ENCODE results near the gene ACD. TPM values are rescaled to one million over a fixed set of nuclear protein-coding genes. Genes with fewer than 3 reads are reported as not detected.

The ACD gene
- total and polyA plus RNA-seq, 2 of the 8 experiments (the other 6 are each of a cell fraction or from before 2014, with no cell fraction given) = 34.8 to 58.0 TPM

DNA sequence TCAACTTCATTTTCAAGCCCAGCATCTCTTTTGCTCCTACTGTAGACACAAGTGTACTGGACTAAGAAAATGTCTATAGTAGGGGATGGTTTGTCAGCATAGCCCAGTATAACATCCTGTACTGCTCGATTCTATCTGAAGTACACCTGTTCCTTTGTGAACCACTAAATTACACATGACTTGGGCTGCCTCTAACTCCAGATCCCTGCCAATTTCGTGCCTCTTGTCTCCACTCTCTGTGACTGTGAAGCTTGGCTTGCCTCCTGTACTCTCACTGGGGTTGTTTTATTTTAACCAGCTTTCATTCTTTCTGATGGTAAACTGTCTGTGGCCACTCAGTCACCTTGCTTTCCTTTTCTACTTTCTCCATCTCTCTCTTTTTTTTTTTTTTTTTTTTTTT, 34.6 kb upstream of the ACD start:
- H3K18ac ChIP-seq (ENCODE audit: extremely low read depth, low read length) = no peak overlapping the region
- H3K79me1 ChIP-seq (ENCODE audit: low read depth, low read length) = peaks cover 7% of the 10 kb centered on the region; the same call in 1 of the 2 replicates
- H4K5ac ChIP-seq (ENCODE audit: insufficient read length, low read depth, low read length) = no peak overlapping the region
- H3K9ac ChIP-seq (replicated peaks in 1 of 4; ENCODE audit: extremely low read depth in 1 of 4, low read depth in 3 of 4, low read length in 3 of 4) = no peak overlapping the region
- no peak overlapping the region for H2BK15ac ChIP-seq (ENCODE audit: low read length)
- DNase-seq (ENCODE audit: low read depth in 1 of 2, low spot score in 2 of 2) = no peak
- peaks cover 0 to 4% of the 10 kb centered on the region in 2 experiments; a peak in 1 of 4 replicates for H3K9me3 ChIP-seq (ENCODE audit: insufficient read depth in 2 of 2, low read depth in 1 of 2, low read length in 1 of 2)
- no peak overlapping the region for H2AK5ac ChIP-seq (ENCODE audit: low read depth, low read length)
- 88% methylated on average over 2 of the region's 2 CpGs; no CpG with 5 or more reads in 1 of the 2 experiments for WGBS, 2 experiments (ENCODE audit: extremely low coverage in 1 of 2, insufficient coverage in 1 of 2, insufficient read length in 1 of 2, insufficient replicate concordance in 2 of 2, low coverage in 1 of 2, low lambda C conversion rate in 2 of 2, missing lambda C conversion rate in 1 of 2)
- H3K23me2 ChIP-seq (ENCODE audit: low read depth, low read length) = no peaks in the 10 kb centered on the region
- H3K4ac ChIP-seq (replicated peaks; ENCODE audit: insufficient read length, low read depth, low read length) = no peak overlapping the region
- no peak overlapping the region for H2BK120ac ChIP-seq (replicated peaks; ENCODE audit: low read depth, low read length)
- H3K27me3 ChIP-seq (replicated peaks in 1 of 4; ENCODE audit: control insufficient read depth in 3 of 4, extremely low read depth in 1 of 4, insufficient read depth in 3 of 4, low read length in 3 of 4) = no peaks in the 10 kb centered on the region
- TF ChIP-seq MAFK (IDR thresholded peaks at IDR 0.05; ENCODE audit: low read depth, low read length) = no peak
- no peak for TF ChIP-seq RFX5 (IDR thresholded peaks at IDR 0.05; ENCODE audit: borderline replicate concordance, low read depth, low read length)
- no peak for TF ChIP-seq POLR2A (IDR thresholded peaks at IDR 0.05; ENCODE audit: control extremely low read depth in 1 of 2, low read depth in 2 of 2, low read length in 2 of 2)
- no peak for TF ChIP-seq POLR2AphosphoS5 (IDR thresholded peaks at IDR 0.05; ENCODE audit: low read depth, low read length)
- no peak for TF ChIP-seq CREB1 (IDR thresholded peaks at IDR 0.05)
- TF ChIP-seq TBP (IDR thresholded peaks at IDR 0.05; ENCODE audit: low read depth, low read length) = no peak
- ChIA-PET POLR2A (ENCODE audit: partially characterized antibody) (no interaction called here), CTCF (ENCODE audit: partially characterized antibody) (interaction anchor here (0.8 to 4.0 kb wide), 4 partner anchors 20 to 173 kb away, joined by 4 to 15 read pairs (median 5); no protein-coding TSS in a partner anchor)
- H3K27ac ChIP-seq (ENCODE audit: low read depth, low read length) = no peak overlapping the region
- no peak for FAIRE-seq
- no peak overlapping the region for H3K23ac ChIP-seq (ENCODE audit: insufficient read length)
- H3K36me3 ChIP-seq (ENCODE audit: control insufficient read depth in 2 of 4, insufficient read depth in 4 of 4, low read length in 3 of 4) = peaks cover 0 to 3% (median 0%) of the 10 kb centered on the region in 4 experiments; a peak in 1 of 8 replicates
- no peak overlapping the region for H3K14ac ChIP-seq (ENCODE audit: insufficient read length)
- H4K91ac ChIP-seq (replicated peaks; ENCODE audit: insufficient read length, low read length) = no peak overlapping the region
- H2BK12ac ChIP-seq (ENCODE audit: low read depth, low read length) = no peak overlapping the region
- no peak overlapping the region for H2BK5ac ChIP-seq (ENCODE audit: low read depth, low read length)
- no peak overlapping the region for H3K56ac ChIP-seq (replicated peaks; ENCODE audit: insufficient read length, low read depth, low read length)
- no peak overlapping the region for H2BK20ac ChIP-seq (ENCODE audit: low read length)
- peaks cover 0 to 5% of the 10 kb centered on the region in 2 experiments for H4K20me1 ChIP-seq (replicated peaks in 1 of 2; ENCODE audit: control insufficient read depth in 1 of 2, insufficient read depth in 2 of 2, low read length in 2 of 2)
- no peak overlapping the region for H4K8ac ChIP-seq (ENCODE audit: extremely low read depth, insufficient read depth, low read length)
- no peak overlapping the region for H3K4me3 ChIP-seq (ENCODE audit: extremely low read depth in 1 of 4, insufficient read depth in 2 of 4, low read depth in 3 of 4, low read length in 4 of 4)
- H3K4me1 ChIP-seq (replicated peaks in 1 of 4; ENCODE audit: control insufficient read depth in 3 of 4, insufficient read depth in 4 of 4, low read length in 3 of 4) = no peaks in the 10 kb centered on the region
- no peak overlapping the region for H3K4me2 ChIP-seq (ENCODE audit: insufficient read depth in 1 of 2, low read depth in 2 of 2, low read length in 2 of 2)
- no peak overlapping the region for H2AFZ ChIP-seq (ENCODE audit: low read length)
- peaks cover 0 to 4% of the 10 kb centered on the region in 2 experiments; a peak in 1 of 4 replicates for H3K79me2 ChIP-seq (ENCODE audit: control insufficient read depth in 1 of 2, insufficient read depth in 2 of 2, low read length in 2 of 2)
